Astrocyte (in vitro differentiated cells and primary cell): ENCODE measurements around the gene MYORG. TPM values are rescaled to one million over a fixed set of nuclear protein-coding genes. Genes with fewer than 3 reads are reported as not detected.

Source experiments
- DNase-seq: peaks from one replicate; pipeline ENCODE4 v3.0.0-alpha.2; 2010; ENCODE audit warnings: low read depth
- FAIRE-seq: peaks from 2 replicates; lab custom pipeline; 2011; peaks lifted over from hg19 to GRCh38; lab: Jason Lieb, UNC
- H2AFZ ChIP-seq: 2 replicates; pipeline ENCODE4 v1.6.0; 2012; ENCODE audit warnings: low read depth, low read length, inconsistent platforms
- H3K27ac ChIP-seq: 2 replicates; pipeline ENCODE4 v1.5.1; 2011; ENCODE audit warnings: low read depth, low read length, inconsistent platforms
- H3K27me3 ChIP-seq: 2 replicates; pipeline ENCODE4 v1.6.0; 2011; ENCODE audit warnings: low read length, inconsistent platforms; ENCODE audit not compliant: insufficient read depth
- H3K36me3 ChIP-seq: 2 replicates; pipeline ENCODE4 v1.5.1; 2011; ENCODE audit warnings: low read length, inconsistent platforms; ENCODE audit not compliant: insufficient read depth
- H3K4me1 ChIP-seq: 2 replicates; pipeline ENCODE4 v1.5.1; 2011; ENCODE audit warnings: low read length, inconsistent platforms; ENCODE audit not compliant: insufficient read depth
- H3K4me2 ChIP-seq: 2 replicates; pipeline ENCODE4 v1.6.0; 2012; ENCODE audit warnings: low read length, inconsistent platforms
- H3K4me3 ChIP-seq: 2 replicates; pipeline ENCODE4 v1.5.1; 2011; ENCODE audit warnings: low read depth, mild to moderate bottlenecking, low read length, inconsistent platforms; ENCODE audit not compliant: insufficient read depth
- H3K79me2 ChIP-seq: 2 replicates; pipeline ENCODE4 v1.6.0; 2012; ENCODE audit warnings: mild to moderate bottlenecking, low read length, inconsistent platforms; ENCODE audit not compliant: insufficient read depth
- H3K9ac ChIP-seq: 2 replicates; pipeline ENCODE4 v1.6.0; 2012; ENCODE audit warnings: mild to moderate bottlenecking, low read length, inconsistent platforms
- H3K9me3 ChIP-seq: 2 replicates; pipeline ENCODE4 v1.5.1; 2012; ENCODE audit warnings: low read depth, mild to moderate bottlenecking, low read length, inconsistent platforms; ENCODE audit not compliant: insufficient read depth
- H4K20me1 ChIP-seq: 2 replicates; pipeline ENCODE4 v1.6.0; 2012; ENCODE audit warnings: low read length, inconsistent platforms; ENCODE audit not compliant: insufficient read depth
- H3K27ac Mint-ChIP-seq: one replicate; pipeline ENCODE4 v1.8.0; 2021; ENCODE audit warnings: mild to moderate bottlenecking, mixed read lengths; ENCODE audit not compliant: unreplicated experiment
- H3K27me3 Mint-ChIP-seq: one replicate; pipeline ENCODE4 v1.8.0; 2021; ENCODE audit warnings: low read depth, mixed read lengths; ENCODE audit not compliant: unreplicated experiment
- H3K36me3 Mint-ChIP-seq: one replicate; pipeline ENCODE4 v1.8.0; 2021; ENCODE audit warnings: low read depth, mixed read lengths; ENCODE audit not compliant: unreplicated experiment
- H3K4me1 Mint-ChIP-seq: one replicate; pipeline ENCODE4 v1.8.0; 2021; ENCODE audit warnings: low read depth, mixed read lengths; ENCODE audit not compliant: unreplicated experiment
- H3K4me3 Mint-ChIP-seq: one replicate; pipeline ENCODE4 v1.8.0; 2021; ENCODE audit warnings: mild to moderate bottlenecking, moderate library complexity, mixed read lengths; ENCODE audit not compliant: unreplicated experiment
- H3K9me3 Mint-ChIP-seq: one replicate; pipeline ENCODE4 v1.8.0; 2021; ENCODE audit warnings: mild to moderate bottlenecking, mixed read lengths; ENCODE audit not compliant: unreplicated experiment
- EZH2 ChIP-seq: IDR thresholded peaks from 2 replicates; pipeline ENCODE4 v1.6.1; 2012; ENCODE audit warnings: mild to moderate bottlenecking, low read length, inconsistent platforms; ENCODE audit not compliant: insufficient read depth
- total RNA-seq: library from RNA; stranded (reverse); gene quantifications from 2 replicates; pipeline ENCODE4 v1.2.1, GENCODE V29; 2021
- TF ChIP-seq, protein P1 (sequence below): IDR thresholded peaks from 2 replicates; pipeline ENCODE4 v1.5.1; 2011; ENCODE audit warnings: low read depth, mild to moderate bottlenecking, inconsistent platforms, low read length, moderate library complexity; ENCODE audit not compliant: insufficient read depth

The MYORG gene
- total RNA-seq, 1 donor from 2014 or later: 6.9 TPM

DNA sequence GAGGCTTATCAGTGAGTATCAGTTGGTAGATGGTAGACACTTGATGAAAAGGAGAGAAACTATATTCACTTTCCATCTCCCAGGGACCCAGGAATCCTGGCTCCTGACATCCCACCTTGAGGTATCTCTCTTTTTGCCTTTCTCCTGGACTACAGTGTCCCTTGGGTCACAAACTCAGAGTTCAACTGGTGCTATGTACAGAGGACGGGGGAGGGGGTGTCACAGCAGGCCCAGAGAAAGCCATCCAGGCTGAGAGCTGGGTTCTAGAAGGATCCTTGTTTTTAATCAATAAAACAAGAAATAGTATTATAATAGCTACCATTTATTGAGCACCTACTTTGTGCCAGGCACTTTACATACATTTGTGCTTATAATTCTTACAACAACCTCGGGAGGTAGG, 10.3 kb downstream of the MYORG start:
- Histone ChIP-seq H3K9me3 (peaks cover 5% of the 10 kb centered on the region), H3K4me1 (no peaks in the 10 kb centered on the region), H3K36me3 (no peaks in the 10 kb centered on the region), H2AFZ (no peak overlapping the region), H3K79me2 (no peaks in the 10 kb centered on the region), H3K9ac (no peak overlapping the region), H3K27ac (no peak overlapping the region), H4K20me1 (no peaks in the 10 kb centered on the region), H3K27me3 (no peaks in the 10 kb centered on the region), H3K4me2 (no peak overlapping the region), H3K4me3 (no peak overlapping the region)
- H3K4me1 Mint-ChIP-seq: peaks cover 2% of the 10 kb centered on the region
- TF ChIP-seq, protein P1, sequence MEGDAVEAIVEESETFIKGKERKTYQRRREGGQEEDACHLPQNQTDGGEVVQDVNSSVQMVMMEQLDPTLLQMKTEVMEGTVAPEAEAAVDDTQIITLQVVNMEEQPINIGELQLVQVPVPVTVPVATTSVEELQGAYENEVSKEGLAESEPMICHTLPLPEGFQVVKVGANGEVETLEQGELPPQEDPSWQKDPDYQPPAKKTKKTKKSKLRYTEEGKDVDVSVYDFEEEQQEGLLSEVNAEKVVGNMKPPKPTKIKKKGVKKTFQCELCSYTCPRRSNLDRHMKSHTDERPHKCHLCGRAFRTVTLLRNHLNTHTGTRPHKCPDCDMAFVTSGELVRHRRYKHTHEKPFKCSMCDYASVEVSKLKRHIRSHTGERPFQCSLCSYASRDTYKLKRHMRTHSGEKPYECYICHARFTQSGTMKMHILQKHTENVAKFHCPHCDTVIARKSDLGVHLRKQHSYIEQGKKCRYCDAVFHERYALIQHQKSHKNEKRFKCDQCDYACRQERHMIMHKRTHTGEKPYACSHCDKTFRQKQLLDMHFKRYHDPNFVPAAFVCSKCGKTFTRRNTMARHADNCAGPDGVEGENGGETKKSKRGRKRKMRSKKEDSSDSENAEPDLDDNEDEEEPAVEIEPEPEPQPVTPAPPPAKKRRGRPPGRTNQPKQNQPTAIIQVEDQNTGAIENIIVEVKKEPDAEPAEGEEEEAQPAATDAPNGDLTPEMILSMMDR: no peak
- TF ChIP-seq EZH2: no peak
- H3K27me3 Mint-ChIP-seq: peaks cover 2% of the 10 kb centered on the region
- peaks cover 28% of the 10 kb centered on the region for H3K36me3 Mint-ChIP-seq
- FAIRE-seq (no peak), DNase-seq (no peak)
- no peak overlapping the region for H3K27ac Mint-ChIP-seq
- no peak overlapping the region for H3K4me3 Mint-ChIP-seq
- H3K9me3 Mint-ChIP-seq: peaks cover 19% of the 10 kb centered on the region

DNA sequence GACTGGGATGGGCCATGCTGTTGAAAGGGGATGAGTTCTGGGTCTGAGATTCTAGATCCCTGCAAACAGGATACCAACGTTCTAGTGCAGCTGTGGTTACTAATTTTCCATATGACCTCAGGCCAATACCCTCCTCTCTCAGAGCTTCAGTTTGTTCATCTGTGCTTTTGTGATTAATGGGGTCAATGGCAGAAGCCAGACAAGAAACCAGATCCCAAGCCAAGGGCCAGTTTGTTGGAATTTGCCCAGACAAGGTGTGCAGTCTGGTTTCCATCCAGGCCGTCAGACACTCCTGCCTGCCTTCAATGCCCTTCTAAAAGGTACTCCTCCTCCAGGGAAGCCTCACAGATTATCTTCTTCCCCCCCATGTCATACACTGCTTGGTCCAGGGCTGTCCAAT, 11.4 kb downstream of the MYORG start:
- H3K4me1 ChIP-seq: no peaks in the 10 kb centered on the region
- H3K27me3 ChIP-seq: no peaks in the 10 kb centered on the region
- TF ChIP-seq, protein P1: no peak
- no peak for TF ChIP-seq EZH2
- H3K36me3 Mint-ChIP-seq: peaks cover 23% of the 10 kb centered on the region
- H3K4me1 Mint-ChIP-seq: peaks cover 2% of the 10 kb centered on the region
- H3K9ac ChIP-seq: no peak overlapping the region
- no peaks in the 10 kb centered on the region for H4K20me1 ChIP-seq
- no peak overlapping the region for H3K27ac ChIP-seq
- peaks cover 2% of the 10 kb centered on the region for H3K27me3 Mint-ChIP-seq
- H3K9me3 Mint-ChIP-seq: peaks cover 19% of the 10 kb centered on the region
- no peak for DNase-seq
- H3K4me2 ChIP-seq: no peak overlapping the region
- no peak for FAIRE-seq
- H3K4me3 ChIP-seq: no peak overlapping the region
- no peaks in the 10 kb centered on the region for H3K79me2 ChIP-seq
- no peaks in the 10 kb centered on the region for H3K36me3 ChIP-seq
- H2AFZ ChIP-seq: no peak overlapping the region
- no peak overlapping the region for H3K4me3 Mint-ChIP-seq
- no peak overlapping the region for H3K27ac Mint-ChIP-seq
- H3K9me3 ChIP-seq: no peaks in the 10 kb centered on the region

DNA sequence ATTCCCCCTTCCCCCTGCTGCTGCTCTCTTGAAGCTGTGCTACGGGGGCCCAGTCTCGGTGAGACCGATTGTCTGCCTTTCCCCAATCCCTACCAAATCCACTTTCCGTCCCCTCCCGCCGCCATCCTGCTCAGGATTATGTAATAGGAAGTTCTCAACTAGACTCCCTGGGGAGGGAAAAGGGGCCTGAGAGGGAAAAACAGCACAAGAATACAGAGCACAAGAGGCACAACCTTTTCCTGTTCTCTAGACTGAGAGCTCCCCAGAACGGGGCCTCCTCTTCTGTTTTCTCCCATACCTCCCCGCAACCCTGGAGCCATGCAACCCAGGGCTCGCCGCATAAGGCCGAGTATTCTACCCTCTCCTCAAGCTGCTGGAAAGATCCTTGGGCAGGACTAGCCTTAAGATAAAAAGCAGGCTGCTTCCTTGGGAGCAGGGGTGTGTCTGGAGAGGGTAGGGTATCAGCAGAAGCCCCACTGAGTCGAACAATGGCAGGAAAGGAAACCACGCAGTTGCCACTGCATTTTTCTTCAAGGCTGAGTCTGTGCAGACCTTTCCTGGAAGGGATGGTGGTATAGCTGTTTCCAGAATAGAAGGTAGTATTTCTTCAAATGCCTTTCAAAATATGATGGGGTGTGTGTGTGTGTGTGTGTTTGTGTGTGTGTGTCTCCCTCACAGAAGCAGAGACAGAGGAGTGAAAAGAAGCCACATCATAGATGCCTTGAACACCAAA, 12.9 kb downstream of the MYORG start:
- Mint-ChIP-seq H3K9me3 (peaks cover 16% of the 10 kb centered on the region), H3K27me3 (peaks cover 2% of the 10 kb centered on the region), H3K4me3 (no peak overlapping the region), H3K4me1 (peaks cover 2% of the 10 kb centered on the region), H3K27ac (no peak overlapping the region), H3K36me3 (peaks cover 15% of the 10 kb centered on the region)
- no peak for TF ChIP-seq EZH2
- TF ChIP-seq, protein P1: no peak
- no peaks in the 10 kb centered on the region for H3K79me2 ChIP-seq
- no peaks in the 10 kb centered on the region for H4K20me1 ChIP-seq
- no peaks in the 10 kb centered on the region for H3K4me1 ChIP-seq
- DNase-seq (no peak), FAIRE-seq (no peak)
- no peak overlapping the region for H2AFZ ChIP-seq
- no peaks in the 10 kb centered on the region for H3K27me3 ChIP-seq
- H3K9ac ChIP-seq: no peak overlapping the region
- H3K9me3 ChIP-seq: no peaks in the 10 kb centered on the region
- H3K27ac ChIP-seq: no peak overlapping the region
- no peak overlapping the region for H3K4me2 ChIP-seq
- no peaks in the 10 kb centered on the region for H3K36me3 ChIP-seq
- H3K4me3 ChIP-seq: no peak overlapping the region
